Keratinocyte (primary cell): ENCODE data around the gene SLC16A2.

ENCODE experiments used
- CTCF ChIP-seq, 3 experiments: IDR thresholded peaks in 1 of 3; conservative IDR thresholded peaks in 1 of 3; optimal IDR thresholded peaks in 1 of 3; 2 replicates in 2 of 3; 3 replicates in 1 of 3; pipeline versions ENCODE3 to v1.5.1; 2011; ENCODE audit warnings: low read length in 3 of 3, mild to moderate bottlenecking in 3 of 3, moderate library complexity in 2 of 3, control low read depth in 1 of 3, inconsistent platforms in 1 of 3; ENCODE audit not compliant: insufficient read depth in 2 of 3; ENCODE audit errors: extremely low read depth in 1 of 3
- EZH2 ChIP-seq: IDR thresholded peaks from one replicate; pipeline ENCODE4 v1.6.1; 2012; ENCODE audit warnings: inconsistent platforms, mild to moderate bottlenecking, low read length, moderate library complexity

GRCh38 chrX:74395556-74395955 is 25.7 kb upstream of the SLC16A2 start:
- TF ChIP-seq CTCF (optimal IDR thresholded peaks at IDR 0.05 in 1 of 3, IDR thresholded peaks at IDR 0.05 in 1 of 3, conservative IDR thresholded peaks at IDR 0.05 in 1 of 3; ENCODE audit: extremely low read depth in 1 of 3, insufficient read depth in 2 of 3, low read length in 3 of 3): no peak
- TF ChIP-seq EZH2: no peak
